Ascending aorta (tissue), 2 donors: ENCODE data around the gene PRKCA. TPM values are rescaled to one million over a fixed set of nuclear protein-coding genes. Genes with fewer than 3 reads are reported as not detected.

Experiments used
- DNase-seq, 2 donors: peaks; one replicate each; pipeline ENCODE4 v3.0.0-alpha.2; 2019; ENCODE audit warnings: low spot score in 2 of 2
- H3K27ac ChIP-seq, 2 donors: fragments of 200-600 bp; sonication (generic); one replicate each; pipeline ENCODE4 v1.5.1; 2016 to 2017; ENCODE audit warnings: mild to moderate bottlenecking in 1 of 2
- H3K27me3 ChIP-seq: fragments of 200-600 bp; sonication (generic); one replicate; pipeline ENCODE4 v1.5.1; 2017
- H3K36me3 ChIP-seq, 2 donors: fragments of 200-600 bp; sonication (generic); one replicate each; pipeline ENCODE4 v1.5.1; 2016
- H3K4me1 ChIP-seq, 2 donors: fragments of 200-600 bp; sonication (generic); one replicate each; pipeline ENCODE4 v1.5.1; 2016 to 2017; ENCODE audit warnings: mild to moderate bottlenecking in 1 of 2
- H3K4me3 ChIP-seq, 2 donors: fragments of 200-600 bp; sonication (generic); one replicate each; pipeline ENCODE4 v1.5.1; 2016 to 2017; ENCODE audit warnings: mild to moderate bottlenecking in 1 of 2
- H3K9me3 ChIP-seq, 2 donors: fragments of 200-600 bp; sonication (generic); one replicate each; pipeline ENCODE4 v1.5.1; 2016
- intact Hi-C: fragments of 100-400 bp; cut with DNase I; formaldehyde crosslinking; loops from one replicate; pipeline ENCODE4 v1.15.1; 2023
- total RNA-seq: library from RNA; depleted of rRNA; stranded (reverse); fragments of >200 nt; gene quantifications from one replicate; pipeline ENCODE4 v1.1.0, GENCODE V29; 2016
- TF ChIP-seq, protein P1 (sequence below), 3 experiments: fragments of 200-600 bp in 2 of 3; fragments of 450-650 bp in 1 of 3; sonication (generic) in 2 of 3; IDR thresholded peaks; one replicate each; pipeline ENCODE4 v1.5.1; 2016 to 2019; ENCODE audit warnings: antibody characterized with exemption in 3 of 3, mild to moderate bottlenecking in 1 of 3, moderate library complexity in 1 of 3

The PRKCA gene
- total RNA-seq, 1 donor from 2014 or later, result 3.2 TPM

DNA sequence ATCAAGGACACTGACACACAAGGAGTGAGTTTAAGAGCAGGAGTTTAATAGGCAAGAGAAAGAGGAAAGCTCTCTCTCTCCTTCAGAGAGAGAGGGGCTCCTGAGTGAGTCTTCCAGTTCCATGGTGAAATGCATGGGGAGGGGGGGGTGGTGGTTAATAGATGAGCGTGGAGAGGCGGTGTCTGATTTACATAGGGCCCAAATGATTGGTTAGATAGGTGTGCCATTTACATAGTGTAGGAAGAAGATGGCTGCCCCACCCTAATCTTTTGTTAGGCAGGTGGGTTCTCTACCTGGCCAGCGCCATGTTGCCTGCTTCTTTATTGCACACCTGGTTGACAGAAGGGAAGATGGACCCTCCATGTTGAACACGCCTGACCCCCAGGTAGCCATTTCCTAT lies 282.5 kb downstream of the PRKCA start:
- intact Hi-C loops, result no loop called here
- DNase-seq, result no peak
- Histone ChIP-seq H3K4me1 (peaks cover 0 to 2% of the 10 kb centered on the region in 2 donors), H3K9me3 (no peaks in the 10 kb centered on the region), H3K36me3 (no peaks in the 10 kb centered on the region), H3K27me3 (no peaks in the 10 kb centered on the region), H3K27ac (no peak overlapping the region), H3K4me3 (no peak overlapping the region)
- TF ChIP-seq, protein P1, sequence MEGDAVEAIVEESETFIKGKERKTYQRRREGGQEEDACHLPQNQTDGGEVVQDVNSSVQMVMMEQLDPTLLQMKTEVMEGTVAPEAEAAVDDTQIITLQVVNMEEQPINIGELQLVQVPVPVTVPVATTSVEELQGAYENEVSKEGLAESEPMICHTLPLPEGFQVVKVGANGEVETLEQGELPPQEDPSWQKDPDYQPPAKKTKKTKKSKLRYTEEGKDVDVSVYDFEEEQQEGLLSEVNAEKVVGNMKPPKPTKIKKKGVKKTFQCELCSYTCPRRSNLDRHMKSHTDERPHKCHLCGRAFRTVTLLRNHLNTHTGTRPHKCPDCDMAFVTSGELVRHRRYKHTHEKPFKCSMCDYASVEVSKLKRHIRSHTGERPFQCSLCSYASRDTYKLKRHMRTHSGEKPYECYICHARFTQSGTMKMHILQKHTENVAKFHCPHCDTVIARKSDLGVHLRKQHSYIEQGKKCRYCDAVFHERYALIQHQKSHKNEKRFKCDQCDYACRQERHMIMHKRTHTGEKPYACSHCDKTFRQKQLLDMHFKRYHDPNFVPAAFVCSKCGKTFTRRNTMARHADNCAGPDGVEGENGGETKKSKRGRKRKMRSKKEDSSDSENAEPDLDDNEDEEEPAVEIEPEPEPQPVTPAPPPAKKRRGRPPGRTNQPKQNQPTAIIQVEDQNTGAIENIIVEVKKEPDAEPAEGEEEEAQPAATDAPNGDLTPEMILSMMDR (IDR thresholded peaks at IDR 0.05), result no peak

DNA sequence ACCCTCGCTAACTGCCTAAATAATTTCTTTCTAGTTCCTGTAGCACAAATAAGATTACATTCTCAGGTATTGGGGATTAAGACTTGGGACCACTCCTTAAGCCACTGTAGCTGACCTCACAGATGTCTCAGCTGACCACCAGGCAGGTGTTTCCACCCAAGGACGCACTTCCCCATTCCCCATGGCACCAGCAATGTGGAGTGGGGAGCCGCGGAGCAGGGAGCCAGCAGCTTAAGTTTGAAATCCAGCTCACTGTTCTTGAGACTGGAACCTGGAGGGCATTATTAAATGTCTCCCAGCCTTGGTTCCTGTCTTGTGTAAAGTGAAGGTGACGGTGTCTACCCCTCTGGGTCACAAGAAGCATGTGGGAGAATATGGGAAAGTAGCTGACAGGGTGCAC lies 283.1 kb downstream of the PRKCA start:
- TF ChIP-seq, protein P1 (IDR thresholded peaks at IDR 0.05), result no peak
- Histone ChIP-seq H3K4me1 (peaks cover 0 to 2% of the 10 kb centered on the region in 2 donors), H3K4me3 (no peak overlapping the region), H3K9me3 (no peaks in the 10 kb centered on the region), H3K36me3 (no peaks in the 10 kb centered on the region), H3K27me3 (no peaks in the 10 kb centered on the region), H3K27ac (no peak overlapping the region)
- DNase-seq, result no peak
- intact Hi-C loops, result no loop called here

DNA sequence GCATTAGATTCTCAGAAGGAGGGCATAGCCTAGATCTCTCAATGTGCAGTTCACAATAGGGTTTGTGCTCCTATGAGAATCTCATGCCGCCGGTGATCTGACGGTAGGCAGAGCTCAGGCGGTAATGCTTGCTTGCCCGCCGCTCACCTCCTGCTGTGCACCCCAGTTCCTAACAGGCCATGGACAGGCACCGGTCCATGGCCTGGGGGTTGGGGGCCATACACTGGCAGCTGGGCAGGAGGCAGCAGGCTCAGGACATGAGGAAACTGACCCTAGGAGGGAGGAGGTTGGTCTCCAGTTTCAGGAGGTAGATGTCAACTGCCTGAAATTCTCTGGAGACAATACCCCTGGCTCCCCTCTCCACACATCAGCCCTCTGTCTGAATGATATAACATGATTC lies 287.5 kb downstream of the PRKCA start:
- DNase-seq, result no peak
- H3K27me3 ChIP-seq, result no peaks in the 10 kb centered on the region
- H3K27ac ChIP-seq, result no peak overlapping the region
- no peaks in the 10 kb centered on the region for H3K4me1 ChIP-seq
- H3K36me3 ChIP-seq, result no peaks in the 10 kb centered on the region
- no peaks in the 10 kb centered on the region for H3K9me3 ChIP-seq
- TF ChIP-seq, protein P1 (IDR thresholded peaks at IDR 0.05), result no peak
- no peak overlapping the region for H3K4me3 ChIP-seq
- intact Hi-C loops, result no loop called here

DNA sequence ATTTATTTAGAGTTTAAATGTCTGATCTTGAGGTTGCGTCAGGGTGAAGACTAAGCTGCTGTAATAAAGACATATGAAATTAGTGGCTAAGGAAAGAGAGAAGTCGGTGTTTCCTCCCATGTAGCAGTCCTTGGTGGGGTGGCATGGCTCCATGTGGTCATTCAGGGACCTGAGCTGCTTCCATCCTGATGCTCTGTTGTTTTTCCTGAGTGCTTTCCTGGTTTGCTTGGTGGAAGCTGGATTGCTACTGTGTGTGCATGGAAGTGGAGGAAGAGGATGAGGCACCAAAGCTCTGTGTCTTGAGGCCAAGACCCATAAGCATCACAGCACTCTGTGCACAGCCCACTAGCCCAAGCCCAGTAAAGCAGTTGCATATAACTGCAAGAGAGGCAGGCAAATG lies 290.7 kb downstream of the PRKCA start:
- Histone ChIP-seq H3K27me3 (no peaks in the 10 kb centered on the region), H3K27ac (no peak overlapping the region), H3K36me3 (no peaks in the 10 kb centered on the region), H3K4me1 (no peaks in the 10 kb centered on the region), H3K4me3 (no peak overlapping the region), H3K9me3 (no peaks in the 10 kb centered on the region)
- intact Hi-C loops, result no loop called here
- TF ChIP-seq, protein P1 (IDR thresholded peaks at IDR 0.05), result no peak
- no peak for DNase-seq

DNA sequence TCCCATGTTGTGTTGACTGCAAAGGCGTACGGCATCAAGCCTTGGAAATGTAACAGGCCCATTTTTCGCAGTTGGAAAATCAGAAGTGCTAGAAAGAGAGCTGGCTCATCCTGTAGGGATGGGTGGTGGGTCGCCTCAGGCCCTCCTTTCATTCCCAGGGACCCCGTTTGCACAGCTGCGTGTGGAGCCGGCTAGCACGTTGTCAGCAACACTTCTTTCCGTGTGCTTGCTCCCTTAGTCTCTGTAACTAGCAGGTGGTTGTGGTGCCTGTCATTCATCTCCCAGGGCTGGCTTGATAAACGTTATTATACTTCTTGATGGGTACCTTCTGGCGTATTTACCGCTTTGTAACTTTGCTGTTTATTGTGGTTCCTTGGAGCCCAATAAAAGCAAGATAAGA lies 293.5 kb downstream of the PRKCA start:
- Histone ChIP-seq H3K27me3 (no peaks in the 10 kb centered on the region), H3K9me3 (no peaks in the 10 kb centered on the region), H3K36me3 (no peaks in the 10 kb centered on the region), H3K27ac (no peak overlapping the region), H3K4me1 (no peaks in the 10 kb centered on the region), H3K4me3 (no peak overlapping the region)
- TF ChIP-seq, protein P1 (IDR thresholded peaks at IDR 0.05), result no peak
- DNase-seq, result no peak
- intact Hi-C loops, result no loop called here
